Measurements from ENCODE around the gene SSRP1.
"Not testable (repeated sequence)": the region's sequence is repeated elsewhere in the genome, so short reads cannot be mapped to it uniquely, and the experiment has no call there.

SSRP1 gene

DNA sequence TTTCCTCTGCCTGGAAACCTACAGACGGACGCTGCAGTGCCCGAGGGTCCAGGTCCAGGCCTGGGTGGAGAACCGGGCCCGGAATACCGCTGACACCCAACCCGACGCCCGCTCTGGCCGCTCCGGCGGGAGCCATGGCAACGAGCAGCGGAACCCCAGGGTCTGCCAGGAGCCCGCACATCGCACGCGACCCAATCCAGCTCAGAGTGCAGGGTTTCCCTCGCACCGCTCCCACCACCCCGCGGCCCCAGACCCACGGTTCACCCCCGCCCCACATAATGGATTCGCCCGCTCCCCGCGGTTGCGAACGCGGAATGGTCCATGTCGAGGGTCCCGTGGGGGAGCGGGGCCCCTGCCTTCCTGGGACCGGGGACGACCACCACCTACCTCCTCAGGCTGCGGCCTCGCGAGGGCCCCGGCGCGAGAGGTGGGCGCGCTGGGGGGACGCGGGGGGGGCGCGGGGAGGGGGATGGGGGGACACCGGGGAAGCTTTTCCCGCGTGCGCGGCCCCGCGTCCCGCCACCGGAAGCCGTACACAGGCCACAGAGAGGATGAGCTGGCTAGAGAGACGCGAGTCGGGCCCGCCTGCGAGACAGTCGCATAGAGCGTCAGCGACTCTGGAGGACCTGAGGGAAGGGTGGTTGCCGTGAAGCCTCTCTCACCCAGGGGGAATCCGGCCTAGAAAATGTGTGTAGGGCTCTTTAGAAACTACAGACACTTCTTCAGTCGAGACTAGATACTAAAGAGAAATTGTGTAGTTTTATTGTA, at the start of gene SSRP1:
Gene SSRP1 (minus strand): TSS at position 550 of the 768 bp plus-strand sequence. CDS start 771 bp downstream, outside the sequence.
- peak; percentile 76 to 87 for DNase-seq (ENCODE audit: low read depth in 1 of 2, low spot score in 1 of 2)

GRCh38 chr11:57380975-57381374, 45.3 kb upstream of the SSRP1 start, which contains the start of gene PRG3:
TSS of gene PRG3 (minus strand) at chr11:57381150. CDS start at chr11:57380708, 442 bp downstream.
- DNase-seq (ENCODE audit: low read depth in 1 of 2, low spot score in 1 of 2): no peak

GRCh38 chr11:57379732-57380131, 44.0 kb upstream of the SSRP1 start:
- DNase-seq (ENCODE audit: low read depth in 1 of 2, low spot score in 1 of 2): no peak

GRCh38 chr11:57378186-57378585, 42.5 kb upstream of the SSRP1 start:
- DNase-seq (ENCODE audit: low read depth in 1 of 2, low spot score in 1 of 2): no peak

- DNase-seq (ENCODE audit: low read depth in 1 of 2, low spot score in 1 of 2): no peak
These were observed 41.4 kb upstream of the SSRP1 start for GRCh38 chr11:57377107-57377506.

DNA sequence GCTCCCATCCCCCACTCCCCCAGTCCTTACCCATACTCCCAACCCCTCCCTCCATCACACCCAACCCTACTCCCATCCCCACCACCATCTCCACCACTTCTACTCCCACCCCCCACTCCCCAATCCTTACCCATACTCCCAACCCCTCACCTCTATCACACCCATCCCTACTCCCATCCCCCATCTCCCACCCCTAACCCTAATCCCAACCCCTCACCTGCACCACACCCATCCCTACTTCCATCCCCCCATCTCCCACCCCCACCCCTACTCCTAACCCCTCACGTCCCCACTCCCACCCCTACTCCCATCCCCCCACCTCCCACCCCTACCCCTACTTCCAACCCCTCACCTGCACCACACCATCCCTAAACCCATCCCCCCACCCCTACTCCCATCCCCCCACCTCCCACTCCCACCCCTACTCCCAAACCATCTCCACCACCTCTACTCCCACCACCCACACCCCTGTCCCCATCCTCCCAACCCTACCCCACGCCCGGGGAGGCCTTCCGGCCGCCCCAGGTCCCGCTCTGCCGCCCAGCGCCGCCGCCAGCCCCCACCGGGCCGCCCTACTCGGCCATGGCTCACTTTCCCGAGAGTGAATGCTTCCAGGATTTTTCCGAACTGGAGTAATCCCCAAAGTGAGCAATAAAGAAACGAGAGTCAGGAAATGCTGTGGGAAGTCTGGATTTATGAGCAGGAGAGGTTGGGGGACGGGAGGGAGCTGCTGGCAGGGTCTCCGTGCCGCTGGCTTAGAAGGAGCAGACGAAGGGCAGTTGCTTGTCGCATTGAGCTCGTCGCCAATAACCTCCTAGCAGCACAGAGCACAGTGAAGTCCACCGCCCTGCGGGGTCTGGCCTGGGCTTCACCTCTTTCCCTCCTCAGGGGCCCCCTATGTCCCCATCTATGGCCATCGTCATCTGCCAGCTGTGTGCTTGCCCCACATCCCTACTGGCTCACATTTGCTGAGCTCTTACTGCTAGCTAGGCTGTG, 40.7 kb upstream of the SSRP1 start:
- no peak for DNase-seq (ENCODE audit: low read depth in 1 of 2, low spot score in 1 of 2)

DNA sequence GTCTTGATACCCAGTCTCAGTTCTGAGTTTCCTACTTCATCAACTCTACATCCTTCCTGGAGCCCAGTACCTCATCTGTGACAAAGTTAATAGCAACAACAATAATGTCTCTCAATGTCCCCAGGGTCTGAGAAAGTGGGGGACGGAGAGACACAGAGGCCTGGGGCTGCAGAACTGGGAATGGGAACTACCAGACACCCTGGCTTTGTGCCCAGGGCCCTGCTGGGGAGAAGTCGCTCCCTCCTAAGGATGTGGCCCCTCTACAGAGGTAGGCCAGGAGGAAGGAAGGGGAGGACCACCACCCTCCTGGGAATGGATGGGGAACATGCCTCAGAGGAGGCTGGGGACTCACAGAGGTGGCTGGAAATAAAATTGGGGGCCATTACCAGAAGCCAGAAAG, 39.8 kb upstream of the SSRP1 start:
- no peak for DNase-seq (ENCODE audit: low read depth in 1 of 2, low spot score in 1 of 2)

DNA sequence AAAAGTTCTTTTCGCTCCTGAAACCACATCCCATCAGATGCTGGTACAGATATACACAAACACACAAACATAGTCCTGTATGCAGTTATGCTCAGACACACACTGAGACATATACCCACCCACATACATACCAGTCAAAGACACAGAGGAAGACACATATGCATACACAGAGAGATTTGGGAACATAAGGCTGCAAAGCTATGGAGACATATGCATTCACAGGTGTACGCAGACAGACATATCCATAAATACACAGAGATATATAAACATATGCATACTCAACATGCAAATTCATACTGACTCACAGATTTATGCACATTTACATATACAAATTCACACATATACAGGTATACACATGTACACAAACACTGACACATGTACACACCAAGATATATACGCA, 39.3 kb upstream of the SSRP1 start:
- no peak for DNase-seq (ENCODE audit: low read depth in 1 of 2, low spot score in 1 of 2)

DNA sequence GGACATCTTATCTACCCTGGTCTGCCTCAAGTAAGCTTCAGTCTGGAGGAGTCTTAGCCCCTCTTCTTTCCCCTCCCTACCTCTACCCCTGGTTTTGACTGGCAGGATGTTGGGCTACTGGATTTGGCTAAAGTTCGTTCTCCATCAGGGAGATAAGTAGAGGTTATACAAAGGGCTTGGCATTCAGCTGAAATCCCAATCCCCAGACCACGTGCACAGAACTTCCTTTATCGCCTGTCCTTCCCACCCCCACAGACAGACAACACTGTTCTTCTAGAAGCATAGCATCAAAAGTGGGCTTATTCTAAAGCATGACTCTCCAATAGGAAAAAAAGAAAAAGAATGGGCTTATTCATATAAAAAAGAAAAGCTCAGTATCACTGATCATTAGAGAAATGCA, 37.5 kb upstream of the SSRP1 start:
- DNase-seq (ENCODE audit: low read depth in 1 of 2, low spot score in 1 of 2): no peak

DNA sequence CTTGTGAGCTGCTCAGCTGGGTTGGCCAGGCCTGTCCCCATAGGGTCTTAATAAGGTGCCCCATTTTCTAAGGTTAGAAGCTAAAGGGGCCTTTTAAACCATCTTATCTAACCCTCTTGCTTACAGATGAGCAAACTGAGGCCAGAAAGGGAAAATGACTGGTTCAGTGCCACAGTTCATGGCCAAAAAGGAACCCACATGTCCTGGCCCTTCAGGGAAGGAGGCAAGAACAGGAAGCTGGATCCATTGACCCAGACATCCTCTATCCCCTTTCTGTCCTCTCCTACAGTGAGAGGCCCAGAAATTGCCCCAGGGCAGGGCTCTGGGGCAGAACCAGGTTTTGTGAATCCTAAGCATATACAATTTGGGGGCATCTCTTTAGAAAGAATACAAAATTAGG, 35.2 kb upstream of the SSRP1 start:
- no peak for DNase-seq (ENCODE audit: low read depth in 1 of 2, low spot score in 1 of 2)

GRCh38 chr11:57370251-57370650, 34.6 kb upstream of the SSRP1 start:
- DNase-seq (ENCODE audit: low read depth in 1 of 2, low spot score in 1 of 2): no peak

GRCh38 chr11:57368845-57369232, 33.1 kb upstream of the SSRP1 start:
- no peak for DNase-seq (ENCODE audit: low read depth in 1 of 2, low spot score in 1 of 2)

- no peak for DNase-seq (ENCODE audit: low read depth in 1 of 2, low spot score in 1 of 2)
These were observed 32.6 kb upstream of the SSRP1 start for GRCh38 chr11:57368106-57368844.

DNA sequence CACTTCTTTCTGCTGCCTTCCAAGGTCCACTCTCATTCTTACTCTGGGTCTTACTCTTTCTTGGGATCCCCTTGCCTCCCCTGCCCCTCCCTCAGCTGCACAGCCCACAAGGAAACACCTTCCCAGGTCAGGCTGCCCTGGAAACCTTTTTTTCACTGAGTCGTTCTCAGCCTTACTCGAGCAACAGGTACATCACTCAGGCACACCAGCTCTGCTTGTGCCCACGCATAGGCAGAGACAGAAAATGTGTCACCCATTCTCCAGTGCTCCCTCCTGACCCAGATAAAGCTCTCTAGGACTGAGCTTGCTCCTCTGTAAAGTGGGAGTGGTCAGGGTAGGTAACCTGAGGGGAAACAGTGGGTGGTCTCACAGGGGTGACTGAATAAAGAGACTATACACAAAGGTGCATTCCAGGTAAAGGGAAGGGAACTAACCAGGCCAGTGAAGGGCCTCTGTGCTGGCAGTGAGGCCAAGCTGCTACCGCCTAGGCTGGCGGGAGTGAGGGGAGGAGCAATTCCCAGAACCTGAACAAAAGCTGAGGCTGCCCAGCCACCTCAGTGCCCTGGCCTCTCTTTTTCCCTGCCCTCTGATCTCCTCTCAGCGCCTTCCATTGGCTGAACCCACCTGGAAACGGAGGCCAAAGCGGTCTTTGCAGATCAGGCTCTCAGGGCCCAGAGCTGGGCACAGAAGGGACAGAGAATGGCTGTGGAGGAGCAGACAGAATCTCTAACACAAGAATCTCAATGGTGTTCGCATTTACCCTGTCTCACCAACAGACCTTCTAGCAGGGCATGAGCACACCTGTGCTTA, 29.4 kb upstream of the SSRP1 start:
- DNase-seq (ENCODE audit: low read depth in 1 of 2, low spot score in 1 of 2): no peak

GRCh38 chr11:57363131-57364080, 27.7 kb upstream of the SSRP1 start:
- DNase-seq (ENCODE audit: low read depth in 1 of 2, low spot score in 1 of 2): no peak

DNA sequence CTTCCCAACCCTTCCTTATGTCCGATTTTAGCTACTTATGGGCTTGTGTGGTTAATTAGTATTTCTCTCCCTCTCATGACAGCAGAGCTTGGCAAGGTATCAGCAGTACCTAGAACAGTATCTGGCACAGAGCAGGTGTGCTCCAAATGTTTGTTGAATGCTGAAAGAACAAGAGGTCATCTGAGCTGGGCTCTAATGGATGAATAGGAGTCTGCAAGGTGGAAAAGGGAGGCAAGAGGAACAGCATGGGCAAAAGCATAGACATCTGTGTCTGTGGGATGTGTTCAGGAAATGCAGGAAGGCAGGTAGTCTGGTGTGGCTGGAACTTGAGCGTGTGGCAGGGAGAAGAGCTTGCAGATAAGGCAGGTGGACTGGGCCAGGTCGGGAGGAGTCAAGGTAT, 26.2 kb upstream of the SSRP1 start:
- no peak for DNase-seq (ENCODE audit: low read depth in 1 of 2, low spot score in 1 of 2)

GRCh38 chr11:57361420-57361819, 25.7 kb upstream of the SSRP1 start:
- DNase-seq (ENCODE audit: low read depth in 1 of 2, low spot score in 1 of 2): not testable (repeated sequence)

DNA sequence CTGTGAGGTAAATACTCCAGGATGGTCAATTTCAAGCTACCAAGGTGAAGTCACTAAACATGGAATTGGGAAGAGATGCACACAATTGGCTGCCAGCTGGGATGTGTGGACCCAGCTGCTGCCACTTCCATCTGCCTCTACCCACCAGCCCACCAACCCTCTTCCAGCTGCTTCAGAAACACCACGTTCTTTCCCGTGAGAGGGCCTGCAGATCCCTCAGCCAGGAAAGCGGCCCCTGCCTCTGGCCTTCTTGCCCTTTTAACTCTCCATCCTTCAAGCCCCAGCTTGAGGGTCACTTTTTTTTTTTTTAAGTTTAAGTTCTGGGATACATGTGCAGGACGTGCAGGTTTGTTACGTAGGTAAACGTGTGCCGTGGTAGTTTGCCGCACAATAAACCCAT, 25.3 kb upstream of the SSRP1 start:
- no peak for DNase-seq (ENCODE audit: low read depth in 1 of 2, low spot score in 1 of 2)
